K562 (cell line): ENCODE results near the gene HMBS. TPM values are rescaled to one million over a fixed set of nuclear protein-coding genes. Genes with fewer than 3 reads are reported as not detected.
A peak's percentile ranks its signal among the peaks of the same experiment; 100 is the strongest.

ENCODE experiments used
- ELF4 ChIP-seq: fragments of 450-650 bp; formaldehyde crosslinking; IDR thresholded peaks from 2 replicates; pipeline ENCODE4 v1.4.0; 2022; ENCODE audit warnings: missing genetic modification characterization
- ERF ChIP-seq: fragments of 450-650 bp; formaldehyde crosslinking; IDR thresholded peaks from 2 replicates; pipeline ENCODE4 v1.4.0; 2020; ENCODE audit warnings: mild to moderate bottlenecking, mixed read lengths
- NFIX ChIP-seq: fragments of 250-450 bp; sonication (Bioruptor Pico); IDR thresholded peaks from 2 replicates; pipeline ENCODE4 v1.4.0; 2020; ENCODE audit warnings: low read depth, mild to moderate bottlenecking, moderate library complexity
- RFX7 ChIP-seq: fragments of 250-450 bp; sonication (Bioruptor Pico); IDR thresholded peaks from 2 replicates; pipeline ENCODE4 v1.5.1; 2021; ENCODE audit warnings: mild to moderate bottlenecking
- ZNF282 ChIP-seq: sonication (generic); formaldehyde crosslinking; IDR thresholded peaks from 2 replicates; pipeline ENCODE4 v1.8.1; 2023; ENCODE audit warnings: missing genetic modification reagents
- polyA plus RNA-seq, 8 experiments: library from polyadenylated mRNA; depleted of rRNA in 4 of 8; stranded (reverse) in 5 of 8; unstranded in 3 of 8; fragments of >200 nt; fragmentation: Nextera tagmentation in 2 of 8; fragmentation: Illumina TruSeq in 1 of 8; extraction: Ambion mirVana in 2 of 8; extraction: Trizol in 1 of 8; gene quantifications; 2 replicates each; pipeline versions ENCODE4 v1.2.1 to v1.2.3, GENCODE V29; 2011 to 2014; ENCODE audit warnings: inconsistent platforms in 1 of 8, missing spikeins in 1 of 8
- total RNA-seq, 7 experiments: library from RNA; depleted of rRNA in 6 of 7; stranded (reverse); fragments of >200 nt in 6 of 7; fragmentation: Illumina TruSeq in 2 of 7; extraction: Trizol in 2 of 7; gene quantifications; 2 replicates each; pipeline versions ENCODE4 v1.2.1 to v1.2.3, GENCODE V29; 2011 to 2021; ENCODE audit warnings: low replicate concordance in 1 of 7
- TF ChIP-seq, protein P1 (sequence below): fragments of 450-650 bp; IDR thresholded peaks from 2 replicates; pipeline ENCODE4 v1.7.1; 2018; ENCODE audit warnings: mild to moderate bottlenecking, low read depth; ENCODE audit not compliant: partially characterized antibody
- TF ChIP-seq, protein P2 (sequence below): sonication (generic); formaldehyde crosslinking; IDR thresholded peaks from 2 replicates; pipeline ENCODE4 v1.8.1; 2023; ENCODE audit warnings: mild to moderate bottlenecking, missing genetic modification reagents, moderate library complexity
- TF ChIP-seq, protein P3 (sequence below): fragments of 200-600 bp; sonication (generic); IDR thresholded peaks from one replicate; pipeline ENCODE4 v1.6.1; 2012; ENCODE audit warnings: mild to moderate bottlenecking, low read depth, low read length, inconsistent platforms
- TF ChIP-seq, protein P4 (sequence below), 2 experiments: fragments of 450-650 bp; conservative IDR thresholded peaks; 2 replicates each; pipeline ENCODE4 v1.6.1; 2017; ENCODE audit warnings: mild to moderate bottlenecking in 2 of 2, moderate library complexity in 2 of 2

The HMBS gene
- total and polyA plus RNA-seq, 9 of the 15 experiments (the other 6 are each of a cell fraction or from before 2014, with no cell fraction given) = 56.9 to 385 (median 286) TPM

DNA sequence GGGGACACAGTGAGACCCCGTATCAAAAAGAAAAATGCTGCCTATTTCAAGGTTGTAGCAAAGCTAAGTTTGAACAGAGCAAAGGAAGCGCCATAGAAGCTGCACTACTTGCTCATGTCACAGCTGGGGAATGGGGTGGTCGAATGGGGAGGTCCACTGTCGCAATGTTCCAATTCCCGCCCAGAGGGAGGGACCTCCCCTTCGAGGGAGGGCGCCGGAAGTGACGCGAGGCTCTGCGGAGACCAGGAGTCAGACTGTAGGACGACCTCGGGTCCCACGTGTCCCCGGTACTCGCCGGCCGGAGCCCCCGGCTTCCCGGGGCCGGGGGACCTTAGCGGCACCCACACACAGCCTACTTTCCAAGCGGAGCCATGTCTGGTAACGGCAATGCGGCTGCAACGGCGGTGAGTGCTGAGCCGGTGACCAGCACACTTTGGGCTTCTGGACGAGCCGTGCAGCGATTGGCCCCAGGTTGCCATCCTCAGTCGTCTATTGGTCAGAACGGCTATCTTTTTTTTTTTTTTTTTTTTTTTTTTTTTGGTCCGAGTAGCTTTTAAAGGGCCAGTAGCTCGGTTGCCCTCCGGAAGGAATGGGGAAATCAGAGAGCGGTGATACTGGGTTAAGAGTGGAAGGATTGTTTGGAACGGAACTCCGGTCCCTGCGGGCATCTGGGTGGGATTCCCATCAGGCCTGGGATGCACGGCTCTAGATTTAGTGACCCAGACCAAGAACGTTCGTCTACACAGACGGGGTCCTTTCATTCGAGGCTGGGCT is at the start of gene HMBS (continued):
- TF ChIP-seq, protein P1, sequence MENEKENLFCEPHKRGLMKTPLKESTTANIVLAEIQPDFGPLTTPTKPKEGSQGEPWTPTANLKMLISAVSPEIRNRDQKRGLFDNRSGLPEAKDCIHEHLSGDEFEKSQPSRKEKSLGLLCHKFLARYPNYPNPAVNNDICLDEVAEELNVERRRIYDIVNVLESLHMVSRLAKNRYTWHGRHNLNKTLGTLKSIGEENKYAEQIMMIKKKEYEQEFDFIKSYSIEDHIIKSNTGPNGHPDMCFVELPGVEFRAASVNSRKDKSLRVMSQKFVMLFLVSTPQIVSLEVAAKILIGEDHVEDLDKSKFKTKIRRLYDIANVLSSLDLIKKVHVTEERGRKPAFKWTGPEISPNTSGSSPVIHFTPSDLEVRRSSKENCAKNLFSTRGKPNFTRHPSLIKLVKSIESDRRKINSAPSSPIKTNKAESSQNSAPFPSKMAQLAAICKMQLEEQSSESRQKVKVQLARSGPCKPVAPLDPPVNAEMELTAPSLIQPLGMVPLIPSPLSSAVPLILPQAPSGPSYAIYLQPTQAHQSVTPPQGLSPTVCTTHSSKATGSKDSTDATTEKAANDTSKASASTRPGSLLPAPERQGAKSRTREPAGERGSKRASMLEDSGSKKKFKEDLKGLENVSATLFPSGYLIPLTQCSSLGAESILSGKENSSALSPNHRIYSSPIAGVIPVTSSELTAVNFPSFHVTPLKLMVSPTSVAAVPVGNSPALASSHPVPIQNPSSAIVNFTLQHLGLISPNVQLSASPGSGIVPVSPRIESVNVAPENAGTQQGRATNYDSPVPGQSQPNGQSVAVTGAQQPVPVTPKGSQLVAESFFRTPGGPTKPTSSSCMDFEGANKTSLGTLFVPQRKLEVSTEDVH = peak; percentile 76
- TF ChIP-seq, protein P2, sequence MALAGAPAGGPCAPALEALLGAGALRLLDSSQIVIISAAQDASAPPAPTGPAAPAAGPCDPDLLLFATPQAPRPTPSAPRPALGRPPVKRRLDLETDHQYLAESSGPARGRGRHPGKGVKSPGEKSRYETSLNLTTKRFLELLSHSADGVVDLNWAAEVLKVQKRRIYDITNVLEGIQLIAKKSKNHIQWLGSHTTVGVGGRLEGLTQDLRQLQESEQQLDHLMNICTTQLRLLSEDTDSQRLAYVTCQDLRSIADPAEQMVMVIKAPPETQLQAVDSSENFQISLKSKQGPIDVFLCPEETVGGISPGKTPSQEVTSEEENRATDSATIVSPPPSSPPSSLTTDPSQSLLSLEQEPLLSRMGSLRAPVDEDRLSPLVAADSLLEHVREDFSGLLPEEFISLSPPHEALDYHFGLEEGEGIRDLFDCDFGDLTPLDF (CRISPR knock-in tag) = peak; percentile 98
- no peak for TF ChIP-seq RFX7 (CRISPR knock-in tag)
- TF ChIP-seq ZNF282 (CRISPR knock-in tag) = no peak
- TF ChIP-seq NFIX (CRISPR knock-in tag) = no peak
- TF ChIP-seq ERF = peak; percentile 39; the same call in 1 of the 2 replicates
- TF ChIP-seq, protein P3, sequence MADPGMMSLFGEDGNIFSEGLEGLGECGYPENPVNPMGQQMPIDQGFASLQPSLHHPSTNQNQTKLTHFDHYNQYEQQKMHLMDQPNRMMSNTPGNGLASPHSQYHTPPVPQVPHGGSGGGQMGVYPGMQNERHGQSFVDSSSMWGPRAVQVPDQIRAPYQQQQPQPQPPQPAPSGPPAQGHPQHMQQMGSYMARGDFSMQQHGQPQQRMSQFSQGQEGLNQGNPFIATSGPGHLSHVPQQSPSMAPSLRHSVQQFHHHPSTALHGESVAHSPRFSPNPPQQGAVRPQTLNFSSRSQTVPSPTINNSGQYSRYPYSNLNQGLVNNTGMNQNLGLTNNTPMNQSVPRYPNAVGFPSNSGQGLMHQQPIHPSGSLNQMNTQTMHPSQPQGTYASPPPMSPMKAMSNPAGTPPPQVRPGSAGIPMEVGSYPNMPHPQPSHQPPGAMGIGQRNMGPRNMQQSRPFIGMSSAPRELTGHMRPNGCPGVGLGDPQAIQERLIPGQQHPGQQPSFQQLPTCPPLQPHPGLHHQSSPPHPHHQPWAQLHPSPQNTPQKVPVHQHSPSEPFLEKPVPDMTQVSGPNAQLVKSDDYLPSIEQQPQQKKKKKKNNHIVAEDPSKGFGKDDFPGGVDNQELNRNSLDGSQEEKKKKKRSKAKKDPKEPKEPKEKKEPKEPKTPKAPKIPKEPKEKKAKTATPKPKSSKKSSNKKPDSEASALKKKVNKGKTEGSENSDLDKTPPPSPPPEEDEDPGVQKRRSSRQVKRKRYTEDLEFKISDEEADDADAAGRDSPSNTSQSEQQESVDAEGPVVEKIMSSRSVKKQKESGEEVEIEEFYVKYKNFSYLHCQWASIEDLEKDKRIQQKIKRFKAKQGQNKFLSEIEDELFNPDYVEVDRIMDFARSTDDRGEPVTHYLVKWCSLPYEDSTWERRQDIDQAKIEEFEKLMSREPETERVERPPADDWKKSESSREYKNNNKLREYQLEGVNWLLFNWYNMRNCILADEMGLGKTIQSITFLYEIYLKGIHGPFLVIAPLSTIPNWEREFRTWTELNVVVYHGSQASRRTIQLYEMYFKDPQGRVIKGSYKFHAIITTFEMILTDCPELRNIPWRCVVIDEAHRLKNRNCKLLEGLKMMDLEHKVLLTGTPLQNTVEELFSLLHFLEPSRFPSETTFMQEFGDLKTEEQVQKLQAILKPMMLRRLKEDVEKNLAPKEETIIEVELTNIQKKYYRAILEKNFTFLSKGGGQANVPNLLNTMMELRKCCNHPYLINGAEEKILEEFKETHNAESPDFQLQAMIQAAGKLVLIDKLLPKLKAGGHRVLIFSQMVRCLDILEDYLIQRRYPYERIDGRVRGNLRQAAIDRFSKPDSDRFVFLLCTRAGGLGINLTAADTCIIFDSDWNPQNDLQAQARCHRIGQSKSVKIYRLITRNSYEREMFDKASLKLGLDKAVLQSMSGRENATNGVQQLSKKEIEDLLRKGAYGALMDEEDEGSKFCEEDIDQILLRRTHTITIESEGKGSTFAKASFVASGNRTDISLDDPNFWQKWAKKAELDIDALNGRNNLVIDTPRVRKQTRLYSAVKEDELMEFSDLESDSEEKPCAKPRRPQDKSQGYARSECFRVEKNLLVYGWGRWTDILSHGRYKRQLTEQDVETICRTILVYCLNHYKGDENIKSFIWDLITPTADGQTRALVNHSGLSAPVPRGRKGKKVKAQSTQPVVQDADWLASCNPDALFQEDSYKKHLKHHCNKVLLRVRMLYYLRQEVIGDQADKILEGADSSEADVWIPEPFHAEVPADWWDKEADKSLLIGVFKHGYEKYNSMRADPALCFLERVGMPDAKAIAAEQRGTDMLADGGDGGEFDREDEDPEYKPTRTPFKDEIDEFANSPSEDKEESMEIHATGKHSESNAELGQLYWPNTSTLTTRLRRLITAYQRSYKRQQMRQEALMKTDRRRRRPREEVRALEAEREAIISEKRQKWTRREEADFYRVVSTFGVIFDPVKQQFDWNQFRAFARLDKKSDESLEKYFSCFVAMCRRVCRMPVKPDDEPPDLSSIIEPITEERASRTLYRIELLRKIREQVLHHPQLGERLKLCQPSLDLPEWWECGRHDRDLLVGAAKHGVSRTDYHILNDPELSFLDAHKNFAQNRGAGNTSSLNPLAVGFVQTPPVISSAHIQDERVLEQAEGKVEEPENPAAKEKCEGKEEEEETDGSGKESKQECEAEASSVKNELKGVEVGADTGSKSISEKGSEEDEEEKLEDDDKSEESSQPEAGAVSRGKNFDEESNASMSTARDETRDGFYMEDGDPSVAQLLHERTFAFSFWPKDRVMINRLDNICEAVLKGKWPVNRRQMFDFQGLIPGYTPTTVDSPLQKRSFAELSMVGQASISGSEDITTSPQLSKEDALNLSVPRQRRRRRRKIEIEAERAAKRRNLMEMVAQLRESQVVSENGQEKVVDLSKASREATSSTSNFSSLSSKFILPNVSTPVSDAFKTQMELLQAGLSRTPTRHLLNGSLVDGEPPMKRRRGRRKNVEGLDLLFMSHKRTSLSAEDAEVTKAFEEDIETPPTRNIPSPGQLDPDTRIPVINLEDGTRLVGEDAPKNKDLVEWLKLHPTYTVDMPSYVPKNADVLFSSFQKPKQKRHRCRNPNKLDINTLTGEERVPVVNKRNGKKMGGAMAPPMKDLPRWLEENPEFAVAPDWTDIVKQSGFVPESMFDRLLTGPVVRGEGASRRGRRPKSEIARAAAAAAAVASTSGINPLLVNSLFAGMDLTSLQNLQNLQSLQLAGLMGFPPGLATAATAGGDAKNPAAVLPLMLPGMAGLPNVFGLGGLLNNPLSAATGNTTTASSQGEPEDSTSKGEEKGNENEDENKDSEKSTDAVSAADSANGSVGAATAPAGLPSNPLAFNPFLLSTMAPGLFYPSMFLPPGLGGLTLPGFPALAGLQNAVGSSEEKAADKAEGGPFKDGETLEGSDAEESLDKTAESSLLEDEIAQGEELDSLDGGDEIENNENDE = no peak
- peak; percentile 45; the same call in 1 of the 2 replicates for TF ChIP-seq ELF4 (CRISPR knock-in tag)
- TF ChIP-seq, protein P4, sequence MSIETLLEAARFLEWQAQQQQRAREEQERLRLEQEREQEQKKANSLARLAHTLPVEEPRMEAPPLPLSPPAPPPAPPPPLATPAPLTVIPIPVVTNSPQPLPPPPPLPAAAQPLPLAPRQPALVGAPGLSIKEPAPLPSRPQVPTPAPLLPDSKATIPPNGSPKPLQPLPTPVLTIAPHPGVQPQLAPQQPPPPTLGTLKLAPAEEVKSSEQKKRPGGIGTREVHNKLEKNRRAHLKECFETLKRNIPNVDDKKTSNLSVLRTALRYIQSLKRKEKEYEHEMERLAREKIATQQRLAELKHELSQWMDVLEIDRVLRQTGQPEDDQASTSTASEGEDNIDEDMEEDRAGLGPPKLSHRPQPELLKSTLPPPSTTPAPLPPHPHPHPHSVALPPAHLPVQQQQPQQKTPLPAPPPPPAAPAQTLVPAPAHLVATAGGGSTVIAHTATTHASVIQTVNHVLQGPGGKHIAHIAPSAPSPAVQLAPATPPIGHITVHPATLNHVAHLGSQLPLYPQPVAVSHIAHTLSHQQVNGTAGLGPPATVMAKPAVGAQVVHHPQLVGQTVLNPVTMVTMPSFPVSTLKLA (conservative IDR thresholded peaks at IDR 0.05) = peak; percentile 94 to 97
